Activated CD8-positive, alpha-beta memory T cell treated with anti-CD3 and anti-CD28 coated beads, Interleukin-2, amount 50 U/mL, for 1 hour (primary cell): ENCODE measurements around the gene RRN3.
"Not testable (repeated sequence)": the region's sequence is repeated elsewhere in the genome, so short reads cannot be mapped to it uniquely, and the experiment has no call there.

ENCODE experiments used
- DNase-seq: peaks from one replicate; pipeline ENCODE4 v3.0.0-alpha.2; 2020; ENCODE audit errors: extremely low read depth

Gene RRN3

GRCh38 chr16:15027503-15028344, 66.3 kb downstream of the RRN3 start:
- not testable (repeated sequence) for DNase-seq

- DNase-seq, result not testable (repeated sequence)
Observed at GRCh38 chr16:15027051-15027450, 67.0 kb downstream of the RRN3 start.

- not testable (repeated sequence) for DNase-seq
Observed at GRCh38 chr16:15025234-15025951, 68.7 kb downstream of the RRN3 start.

GRCh38 chr16:15024858-15025199, 69.2 kb downstream of the RRN3 start:
- DNase-seq, result not testable (repeated sequence)

GRCh38 chr16:15023381-15024077, 70.5 kb downstream of the RRN3 start:
- not testable (repeated sequence) for DNase-seq

GRCh38 chr16:15022194-15022593, 71.9 kb downstream of the RRN3 start:
- DNase-seq, result peak; percentile 61

GRCh38 chr16:15021429-15021828, 72.6 kb downstream of the RRN3 start:
- DNase-seq, result not testable (repeated sequence)

GRCh38 chr16:15016951-15017580, 77.0 kb downstream of the RRN3 start:
- not testable (repeated sequence) for DNase-seq

GRCh38 chr16:15016354-15016753, 77.7 kb downstream of the RRN3 start:
- DNase-seq, result not testable (repeated sequence)

- DNase-seq, result not testable (repeated sequence)
Observed at GRCh38 chr16:15015671-15016070, 78.4 kb downstream of the RRN3 start.

- DNase-seq, result not testable (repeated sequence)
Observed at GRCh38 chr16:15012941-15013340, 81.1 kb downstream of the RRN3 start.
